ENCODE data around the gene RSL1D1.

RSL1D1 gene

DNA sequence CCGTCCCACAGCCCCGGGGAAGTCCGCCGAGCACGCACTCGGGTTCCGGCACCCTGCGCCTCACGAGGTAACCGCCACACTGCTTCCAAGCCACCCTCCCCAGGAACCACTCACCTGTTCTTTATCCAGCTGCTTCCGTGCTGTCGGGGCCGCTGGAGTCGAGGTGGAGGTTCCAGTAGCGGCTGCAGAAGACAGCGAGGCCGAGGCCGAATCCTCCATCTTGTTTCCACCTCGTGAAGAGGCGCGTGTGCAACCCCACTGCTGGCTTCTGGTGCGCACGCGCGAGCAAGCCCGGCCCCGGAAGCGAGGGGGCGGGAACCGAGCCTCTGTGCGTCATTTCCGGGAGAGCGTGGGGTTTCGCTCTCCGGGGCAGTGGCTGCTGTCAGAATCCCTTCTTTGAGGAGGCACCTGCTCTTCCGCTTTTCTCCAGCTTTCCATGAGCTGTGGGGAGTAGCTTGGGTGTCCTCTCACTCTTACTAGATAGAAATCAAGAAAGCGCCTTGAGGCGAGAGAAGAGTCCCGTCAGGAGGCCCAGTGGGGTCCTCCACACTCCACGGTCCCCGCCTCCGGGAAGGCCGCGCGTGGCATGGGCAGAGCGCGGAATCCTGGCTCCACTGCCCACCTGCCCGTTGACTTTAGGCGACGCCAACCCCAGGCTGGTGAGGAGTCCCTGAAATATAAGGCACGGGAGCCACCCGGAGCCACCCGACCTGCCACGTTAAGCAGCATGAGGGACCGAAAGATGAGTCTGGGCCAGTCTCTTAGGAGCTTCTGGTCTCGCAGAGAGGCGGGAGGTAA lies at the start of gene RSL1D1:
RSL1D1 (minus strand) TSS at position 249 of the 798 bp plus-strand sequence; CDS start at position 219, 30 bp downstream.
- DNase-seq = peak; percentile 92

DNA sequence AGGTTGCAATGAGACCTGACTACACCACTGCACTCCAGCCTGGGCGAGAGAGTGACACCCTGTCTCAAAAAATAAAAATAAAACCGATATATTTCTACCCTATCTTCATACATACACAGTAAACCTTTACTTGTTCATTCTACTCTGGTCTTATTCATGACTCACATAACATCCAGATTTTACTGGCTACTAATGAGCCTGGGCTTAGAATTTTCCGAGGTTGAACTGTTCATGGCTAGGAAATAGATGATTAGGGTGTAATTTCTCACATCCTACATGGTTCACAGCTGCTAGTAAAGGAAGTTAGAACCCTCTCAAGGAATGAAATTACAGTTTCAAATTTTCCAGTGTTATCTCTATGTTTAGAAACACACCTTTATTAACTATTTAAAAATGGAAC lies 49.7 kb upstream of the RSL1D1 start:
- DNase-seq = no peak

DNA sequence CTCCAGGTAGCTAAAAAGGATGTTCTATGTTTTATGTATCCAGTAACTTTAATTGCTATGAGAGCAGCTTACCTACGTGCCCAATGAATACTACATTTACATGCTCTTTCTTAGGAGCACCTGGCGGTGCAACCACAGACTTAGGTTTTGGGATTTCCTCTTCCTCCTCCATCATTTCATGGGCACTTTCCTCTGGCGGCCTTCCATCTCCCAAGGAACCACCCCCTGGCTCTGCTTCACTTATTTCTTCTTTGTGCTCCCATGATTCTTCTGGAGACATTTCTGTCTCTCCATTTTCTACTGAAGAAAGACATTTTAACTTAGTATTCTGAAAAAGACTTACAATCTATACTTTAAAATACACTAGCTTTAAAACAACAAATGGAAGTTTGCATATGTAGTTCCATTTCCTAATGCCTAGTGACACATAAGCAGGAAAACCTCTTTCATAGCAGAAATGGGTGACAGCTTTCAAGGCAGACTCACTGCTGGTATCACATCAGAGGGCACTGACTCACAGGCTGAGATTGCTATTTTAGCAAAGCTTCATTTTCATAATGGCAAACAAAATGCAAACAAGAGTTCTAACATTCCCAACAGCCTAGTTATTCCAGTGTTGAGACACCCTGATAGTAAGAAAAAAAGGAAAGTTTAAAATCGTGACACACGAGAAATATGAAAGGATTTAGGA lies 45.3 kb upstream of the RSL1D1 start:
- DNase-seq = no peak

DNA sequence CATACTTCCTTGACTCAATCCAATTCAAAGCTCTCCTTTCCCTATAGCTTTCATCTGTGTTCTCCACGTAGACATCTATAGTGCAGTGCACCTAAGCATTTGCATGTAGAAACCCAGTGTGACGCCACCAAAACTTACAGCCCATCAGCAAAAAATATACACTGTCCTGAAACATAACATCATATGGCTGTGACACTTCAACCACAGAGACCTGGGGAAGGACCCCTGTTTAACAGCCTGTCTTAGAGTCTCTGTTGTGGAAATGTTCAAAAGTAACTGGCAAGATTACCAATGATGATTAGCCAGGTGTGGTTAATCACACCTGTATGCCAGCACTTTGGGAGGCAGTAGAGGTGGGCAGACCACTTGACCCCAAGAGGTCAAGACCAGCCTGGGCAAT lies 42.2 kb upstream of the RSL1D1 start:
- no peak for DNase-seq

DNA sequence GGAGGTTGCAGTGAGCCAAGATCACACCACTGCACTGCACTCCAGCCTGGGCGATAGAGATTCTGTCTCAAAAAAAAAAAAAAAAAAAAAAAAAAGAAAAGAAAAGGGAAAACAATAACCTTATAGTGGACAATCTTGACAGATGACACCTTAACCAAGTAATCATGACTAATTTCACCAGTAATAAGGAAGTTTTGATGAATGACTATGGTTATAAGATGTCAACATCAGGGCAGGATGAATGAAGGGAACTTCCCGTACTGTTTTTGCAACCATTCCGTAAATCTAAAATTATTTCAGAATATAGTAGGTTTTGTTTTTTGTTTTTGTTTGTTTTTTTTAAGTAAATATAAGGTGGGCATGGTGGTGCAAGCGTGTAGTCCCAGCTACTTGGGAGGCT lies 41.4 kb upstream of the RSL1D1 start:
- DNase-seq = no peak

DNA sequence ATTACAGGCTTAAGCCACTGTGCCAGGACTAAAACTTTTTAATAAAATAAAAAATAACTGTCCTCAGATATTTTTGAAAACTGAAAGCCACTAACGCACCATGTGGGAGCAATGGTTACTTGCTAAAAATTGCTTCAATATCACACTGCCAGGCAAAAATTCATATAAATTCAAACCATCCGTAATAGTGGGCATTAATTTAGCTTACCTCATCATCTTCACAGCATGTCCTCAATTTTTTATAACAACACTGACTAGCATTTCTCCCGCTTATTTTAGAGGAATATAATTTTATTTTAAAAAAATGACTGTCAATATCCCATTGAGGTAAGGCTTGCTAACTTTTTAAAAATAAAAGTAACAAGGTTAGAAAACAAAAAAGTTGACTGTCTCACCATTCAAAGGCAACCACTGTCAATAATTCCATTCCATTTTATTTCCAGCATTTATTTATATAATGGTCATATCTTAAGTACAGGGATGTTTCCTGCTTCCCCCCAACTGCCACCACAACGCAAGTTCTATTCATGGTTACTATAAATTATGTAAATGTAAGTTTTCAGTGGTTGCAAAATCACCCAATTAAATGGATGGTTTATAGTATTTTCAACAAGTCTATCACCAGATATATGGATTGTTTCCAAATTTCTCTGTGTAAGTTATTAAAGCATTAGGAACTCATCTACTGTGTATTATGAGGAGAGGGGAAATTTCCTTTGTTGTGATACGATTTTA lies 39.1 kb upstream of the RSL1D1 start:
- no peak for DNase-seq

DNA sequence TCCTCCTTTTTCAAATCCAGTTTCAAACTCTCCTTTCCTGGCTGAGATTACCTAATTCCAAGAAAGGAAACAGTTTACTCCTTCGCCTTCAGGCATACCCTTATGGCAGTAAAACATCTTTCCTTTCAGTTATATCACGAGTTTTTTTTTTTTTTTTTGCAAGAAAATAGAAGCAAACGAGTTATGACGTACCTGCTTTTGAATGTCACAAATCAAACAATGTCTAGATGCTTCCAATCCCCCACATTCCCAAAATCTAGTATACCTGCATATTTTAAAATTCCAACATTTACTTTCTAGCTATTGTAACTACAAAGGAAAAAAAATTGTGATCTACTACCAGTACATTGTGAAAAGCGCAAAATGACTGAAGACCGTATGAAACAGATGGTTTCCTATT lies 35.5 kb upstream of the RSL1D1 start:
- no peak for DNase-seq

DNA sequence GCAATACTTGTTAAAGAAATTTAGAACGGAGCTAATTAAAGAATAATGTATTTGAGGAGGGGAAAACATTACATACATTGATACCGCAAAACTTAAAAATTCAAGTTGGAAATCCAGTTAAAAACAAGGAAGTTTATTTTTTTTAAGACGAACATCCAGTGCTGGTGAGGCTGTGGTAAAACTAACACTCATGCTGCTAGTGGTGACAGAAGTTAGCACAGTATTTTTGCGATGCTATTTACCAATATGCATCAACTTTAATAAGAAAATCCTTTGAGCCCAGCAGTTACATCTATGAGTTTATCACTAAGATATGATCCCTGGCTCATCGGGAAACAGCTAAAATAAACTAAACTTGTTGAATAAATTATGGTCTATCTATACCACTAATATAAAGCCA lies 32.7 kb upstream of the RSL1D1 start:
- no peak for DNase-seq

DNA sequence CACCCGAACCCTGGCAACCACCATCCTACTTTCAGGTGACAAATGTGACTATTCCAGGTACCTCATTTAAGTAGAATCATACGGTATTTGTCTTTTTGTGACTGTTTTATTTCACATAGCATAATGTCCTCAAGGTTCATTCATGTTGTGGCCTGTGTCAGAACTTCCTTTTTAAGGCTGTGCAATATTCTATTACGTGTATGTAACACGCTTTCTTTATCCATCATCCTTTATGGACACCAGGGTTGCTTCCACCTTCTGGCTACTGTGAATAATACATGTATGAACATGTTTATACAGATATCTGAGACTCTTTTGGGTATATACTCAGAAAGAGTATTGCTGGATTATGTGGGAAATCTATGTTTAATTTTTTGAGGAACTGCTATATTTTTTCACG lies 28.7 kb upstream of the RSL1D1 start:
- no peak for DNase-seq

DNA sequence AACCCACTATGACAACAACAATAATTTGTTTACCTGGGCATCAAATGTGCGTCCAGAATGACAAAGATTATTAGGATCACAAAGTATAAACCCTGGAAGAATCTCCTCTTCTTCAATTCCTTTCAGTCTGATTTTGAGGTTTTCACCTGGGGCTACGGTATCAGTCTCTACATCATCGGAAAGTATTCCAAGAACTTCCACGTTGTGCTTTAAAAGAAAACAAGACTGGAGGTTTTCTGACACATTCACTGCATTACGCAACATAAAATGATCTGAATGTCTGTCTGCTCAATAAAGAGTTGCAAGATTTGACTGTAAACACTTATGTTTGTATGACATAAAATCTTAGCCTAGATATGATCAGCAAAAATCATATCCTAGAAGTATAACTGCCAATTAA lies 26.0 kb upstream of the RSL1D1 start:
- no peak for DNase-seq

DNA sequence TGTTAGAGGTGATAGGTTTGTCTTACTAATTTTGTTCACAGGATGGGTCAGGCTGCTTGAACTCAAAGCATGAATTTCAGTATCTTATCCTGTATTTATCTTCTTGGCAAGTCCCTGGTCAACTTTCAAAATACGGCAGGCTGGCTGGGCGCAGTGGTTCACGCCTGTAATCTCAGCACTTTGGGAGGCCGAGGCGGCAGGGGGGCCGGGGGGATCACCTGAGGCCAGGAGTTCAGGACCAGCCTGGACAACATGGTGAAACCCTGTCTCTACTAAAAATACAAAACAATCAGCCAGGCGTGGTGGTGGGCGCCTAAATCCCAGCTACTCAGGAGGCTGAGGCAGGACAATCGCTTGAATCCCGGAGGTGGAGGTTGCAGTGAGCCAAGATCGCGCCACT lies 25.0 kb upstream of the RSL1D1 start:
- no peak for DNase-seq

DNA sequence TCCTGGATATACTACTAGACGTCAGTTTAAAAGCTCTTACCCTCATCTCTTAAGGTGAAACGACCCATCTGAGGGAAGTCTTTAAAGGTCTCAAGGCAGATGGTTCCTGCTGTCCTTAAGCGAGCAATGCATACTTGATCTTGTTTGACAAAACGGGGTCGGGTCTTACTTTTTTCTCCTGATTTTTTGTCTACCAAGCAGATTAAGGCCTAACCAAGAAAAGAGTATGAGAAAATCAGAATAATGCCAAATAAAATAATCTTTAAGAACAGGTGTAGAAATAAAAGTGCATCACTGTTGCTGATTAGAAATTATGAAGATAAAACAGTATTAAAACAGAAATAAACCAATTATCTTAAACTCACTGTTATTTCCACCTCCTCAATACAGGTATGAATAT lies 24.4 kb upstream of the RSL1D1 start:
- no peak for DNase-seq

DNA sequence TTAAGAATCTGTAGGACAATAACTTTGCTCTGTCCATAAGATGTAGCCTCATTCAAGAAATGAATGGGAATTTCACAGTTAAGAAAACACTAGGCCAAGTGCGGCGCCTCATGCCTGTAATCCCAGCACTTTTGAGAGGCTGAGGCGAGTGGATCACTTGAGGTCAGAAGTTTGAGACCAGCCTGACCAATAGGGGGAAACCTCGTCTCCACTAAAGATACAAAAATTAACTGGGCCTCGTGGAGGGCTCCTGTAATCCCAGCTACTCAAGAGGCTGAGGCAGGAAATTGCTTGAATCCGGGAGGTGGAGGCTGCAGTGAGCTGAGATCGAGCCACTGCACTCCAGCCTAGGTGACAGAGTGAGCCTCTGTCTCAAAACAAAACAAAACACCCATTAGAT lies 19.9 kb upstream of the RSL1D1 start:
- DNase-seq = peak; percentile 45

DNA sequence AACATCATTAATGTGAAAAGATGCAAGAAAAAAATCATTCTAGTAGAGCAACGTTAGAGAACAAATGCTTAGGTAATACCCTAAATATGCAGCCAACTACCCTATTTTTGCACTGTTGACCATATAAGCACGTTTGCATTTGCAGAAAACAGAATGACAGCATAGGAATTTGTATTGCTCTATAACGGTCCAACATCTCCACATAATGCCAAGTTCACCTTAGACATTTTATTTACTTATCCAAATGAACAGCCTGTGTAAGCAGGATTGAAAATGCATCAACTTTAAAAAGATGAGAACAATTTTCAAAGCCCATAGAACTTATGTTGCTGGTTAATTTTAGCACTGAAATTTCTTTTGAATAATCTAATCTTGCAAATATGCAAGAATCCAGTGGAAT lies 19.1 kb upstream of the RSL1D1 start:
- DNase-seq = no peak

DNA sequence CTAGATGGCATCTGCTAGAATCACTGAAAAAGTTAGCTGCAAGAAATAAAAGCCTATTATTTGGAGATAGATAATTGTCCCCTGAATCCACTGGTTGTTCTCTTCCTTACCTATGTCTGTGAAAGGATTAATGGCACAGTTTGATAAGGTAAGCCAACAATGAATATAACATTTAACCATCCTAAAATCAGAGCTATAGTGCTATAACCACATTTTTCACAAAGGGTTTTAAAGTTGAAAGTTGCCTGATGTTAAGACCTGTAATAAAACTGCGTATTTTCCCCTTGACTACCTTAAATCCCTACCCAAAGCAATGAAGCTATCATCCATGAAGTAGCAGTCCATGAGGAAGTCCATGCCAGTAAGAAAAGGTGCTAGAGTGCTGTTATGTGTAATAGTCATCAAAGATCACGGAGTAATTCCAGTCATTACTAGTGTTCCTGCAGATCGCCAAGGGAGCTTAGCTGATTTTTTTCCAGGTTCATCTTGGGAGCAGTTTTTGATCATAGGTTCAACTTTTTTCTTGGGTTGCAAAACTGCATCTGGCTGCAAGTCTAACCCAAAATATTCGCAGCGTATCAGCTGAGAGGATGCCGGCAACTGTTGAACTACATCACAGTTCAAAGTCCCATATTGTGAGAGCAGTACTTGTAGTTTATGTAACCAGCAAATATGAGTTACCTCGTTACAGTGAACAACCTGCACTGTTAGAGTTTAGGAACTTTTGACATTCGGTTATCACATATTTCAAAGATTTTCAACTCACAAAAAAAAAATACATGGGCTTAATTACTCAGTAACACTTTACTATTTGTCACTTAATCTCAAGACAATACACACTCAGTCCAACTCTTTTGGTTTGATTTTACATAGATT lies 18.2 kb upstream of the RSL1D1 start:
- DNase-seq = no peak

DNA sequence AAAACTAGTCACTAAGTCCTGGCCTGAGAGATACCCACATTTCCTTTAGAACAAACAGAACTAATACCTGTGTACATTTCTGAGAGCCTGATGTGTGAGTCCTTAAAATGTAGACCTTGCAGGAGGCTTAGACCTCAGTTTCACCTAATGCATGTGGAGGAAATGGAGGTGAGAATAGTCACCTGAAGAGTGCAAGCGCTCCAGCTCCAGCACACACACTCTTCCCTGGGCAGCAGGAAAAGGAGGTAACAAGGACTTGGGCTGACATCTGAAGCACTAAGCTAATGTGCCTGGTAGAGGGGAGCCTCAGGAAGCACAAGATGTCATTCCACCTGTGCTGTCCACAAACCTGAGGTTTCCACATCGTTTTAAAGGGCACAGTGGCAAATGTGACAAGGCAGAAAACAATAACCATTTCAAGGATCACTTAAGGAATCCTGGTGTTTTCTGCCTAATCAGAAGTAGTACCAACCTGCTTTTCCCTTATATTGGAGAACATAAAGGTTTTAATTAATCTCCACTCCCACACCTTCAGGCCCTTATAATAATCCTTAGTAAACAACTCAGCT lies 17.2 kb upstream of the RSL1D1 start:
- DNase-seq = no peak

DNA sequence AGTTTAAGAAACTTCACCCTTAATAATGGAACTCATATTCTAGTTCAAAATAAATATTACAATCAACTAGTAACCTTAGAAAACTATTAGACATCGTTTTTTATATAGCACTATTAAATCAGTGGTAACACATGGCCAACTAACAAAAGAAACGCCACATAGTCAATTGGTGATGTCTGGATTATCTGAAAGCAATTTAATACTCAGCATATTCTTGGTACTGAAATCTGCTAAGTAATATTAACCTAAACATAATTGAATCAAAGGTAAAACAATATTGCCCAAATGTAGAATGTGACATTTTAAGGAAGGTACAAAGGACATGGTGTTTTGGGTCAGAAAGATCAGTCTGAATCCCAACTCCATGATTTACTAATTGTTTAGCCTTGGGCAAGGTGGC lies 11.1 kb upstream of the RSL1D1 start:
- DNase-seq = no peak

DNA sequence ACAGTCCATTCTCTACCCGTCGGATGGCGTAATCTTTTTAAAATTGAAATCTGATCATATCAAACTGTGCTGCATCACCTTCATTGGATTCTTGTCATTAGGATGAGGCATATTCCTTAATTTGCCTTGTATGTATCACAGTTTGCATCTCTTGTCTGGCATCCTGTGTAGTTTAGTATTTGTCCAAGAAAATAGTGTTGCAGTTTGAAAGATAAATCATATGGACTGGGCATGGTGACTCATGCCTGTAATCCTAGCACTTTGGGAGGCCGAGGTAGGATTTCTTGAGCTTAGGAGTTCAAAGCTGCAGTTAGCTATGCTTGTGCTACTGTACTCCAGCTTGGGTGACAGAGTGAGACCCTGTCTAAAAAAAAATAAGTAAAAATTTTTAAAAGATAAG lies 5.8 kb upstream of the RSL1D1 start:
- DNase-seq = no peak

DNA sequence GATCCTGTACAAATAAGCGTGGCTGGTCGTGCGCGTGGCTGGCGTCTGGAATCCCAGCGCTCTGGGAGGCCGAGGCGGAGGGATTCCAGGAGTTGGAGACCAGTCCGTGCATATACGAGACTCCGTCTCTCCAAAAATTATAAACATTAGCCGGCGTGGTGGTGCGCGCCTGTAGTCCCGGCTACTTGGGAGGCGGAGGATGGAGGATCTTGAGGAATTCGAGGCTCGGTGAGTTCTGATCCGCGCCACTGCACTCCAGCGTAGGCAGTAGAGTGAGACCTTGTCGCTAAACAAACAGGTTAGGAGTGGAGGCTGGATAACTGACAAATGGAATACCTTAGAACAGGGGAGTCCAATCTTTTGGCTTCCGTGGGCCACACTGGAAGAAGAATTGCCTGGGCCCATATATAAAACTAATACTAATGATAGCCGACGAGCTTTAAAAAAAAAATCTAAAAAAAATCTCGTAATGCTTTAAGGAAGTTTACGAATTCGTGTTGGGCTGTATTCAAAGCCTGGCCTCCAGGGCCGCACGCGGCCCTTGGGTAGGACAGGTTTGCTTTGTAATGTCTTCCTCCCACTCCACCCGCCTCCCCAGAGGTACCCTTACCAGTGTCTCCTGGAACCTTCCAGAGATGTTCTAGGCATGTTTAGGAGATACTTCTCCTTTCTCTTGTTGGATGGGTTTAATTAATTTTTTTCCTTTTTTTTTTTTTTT lies 909 bp upstream of the RSL1D1 start:
- DNase-seq = no peak

DNA sequence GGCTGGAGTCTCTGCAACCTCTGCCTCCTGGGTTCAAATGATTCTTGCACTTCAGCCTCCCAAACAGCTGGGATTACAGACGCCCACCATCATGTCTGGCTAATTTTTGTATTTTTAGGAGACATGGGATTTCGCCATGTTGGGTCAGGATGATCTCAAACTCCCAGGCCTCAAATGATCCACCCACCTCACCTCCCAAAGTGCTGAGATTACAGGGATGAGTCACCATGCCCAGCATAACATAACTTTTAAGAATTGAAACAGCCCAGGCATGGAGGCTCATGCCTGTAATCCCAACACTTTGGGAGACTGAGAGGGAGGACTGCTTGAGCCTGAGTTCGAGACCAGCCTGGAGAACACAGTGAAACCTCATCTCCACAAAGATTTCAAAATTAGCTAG lies 2.5 kb downstream of the RSL1D1 start:
- no peak for DNase-seq

DNA sequence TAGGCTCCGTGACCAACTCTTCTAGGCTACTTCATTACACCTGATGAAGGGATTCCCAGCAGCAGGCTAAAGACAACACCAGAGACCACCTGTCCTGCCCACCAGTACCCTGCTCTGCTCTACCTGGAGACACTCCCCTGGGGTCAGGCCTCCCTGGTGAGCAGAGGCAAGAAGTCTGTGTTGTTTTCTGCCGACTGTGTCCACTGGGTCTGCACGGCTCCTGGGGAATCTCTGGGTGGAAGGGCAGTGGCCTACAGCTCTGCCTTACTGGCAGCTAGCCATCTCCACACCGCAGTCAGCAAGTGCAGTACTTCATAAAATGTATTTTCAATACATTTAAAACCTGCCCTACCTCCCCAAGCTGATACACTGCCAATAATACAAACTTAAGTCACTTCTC lies 6.8 kb downstream of the RSL1D1 start:
- DNase-seq = no peak

DNA sequence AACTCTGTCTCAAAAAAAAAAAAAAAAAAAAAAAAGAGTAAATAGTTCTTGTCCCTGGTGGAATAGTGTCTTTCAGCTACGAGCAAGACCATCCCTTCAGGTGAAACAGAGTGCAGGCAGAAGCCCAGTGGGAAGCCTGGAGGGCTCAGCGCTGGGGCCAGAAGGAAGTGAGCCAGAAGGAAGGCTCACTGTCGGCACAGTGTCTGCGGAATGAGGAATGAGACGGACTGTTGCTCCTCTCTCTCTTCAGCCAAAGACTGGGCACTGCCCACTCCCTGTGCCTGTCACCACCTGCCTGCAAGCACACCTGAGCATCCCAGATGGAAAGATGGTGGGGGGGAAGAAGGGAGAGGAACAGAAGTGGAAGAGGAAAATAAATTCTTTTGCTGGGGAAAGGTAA lies 7.5 kb downstream of the RSL1D1 start:
- no peak for DNase-seq

Measured in hematopoietic multipotent progenitor cell treated with erythropoietin and hydrocortisone succinate and interleukin-3 and kit ligand, for 8 days (in vitro differentiated cells).